ENCODE measurements around the gene C3orf49.

C3orf49 gene

GRCh38 chr3:63819151-63819398 lies at the start of gene C3orf49:
C3orf49 (plus strand) TSS chr3:63819299; CDS start chr3:63819472, 173 bp downstream.
- in situ Hi-C loops (cut with HindIII; ENCODE audit: low sequenced_read_pairs), result loop anchor here (5.0 to 25.0 kb wide), 3 partner anchors 157 to 1157 kb away; partner anchors contain the start of gene SNTN

- in situ Hi-C loops (cut with HindIII; ENCODE audit: low sequenced_read_pairs), result no loop called here
Measured at GRCh38 chr3:63774781-63775180, 44.3 kb upstream of the C3orf49 start.

GRCh38 chr3:63779227-63779626 lies 39.9 kb upstream of the C3orf49 start:
- in situ Hi-C loops (cut with HindIII; ENCODE audit: low sequenced_read_pairs), result no loop called here

- in situ Hi-C loops (cut with HindIII; ENCODE audit: low sequenced_read_pairs), result no loop called here
Measured at GRCh38 chr3:63791974-63792373, 27.1 kb upstream of the C3orf49 start.

- in situ Hi-C loops (cut with HindIII; ENCODE audit: low sequenced_read_pairs), result no loop called here
Measured at GRCh38 chr3:63795438-63795837, 23.7 kb upstream of the C3orf49 start.

GRCh38 chr3:63798544-63798943 lies 20.6 kb upstream of the C3orf49 start:
- in situ Hi-C loops (cut with HindIII; ENCODE audit: low sequenced_read_pairs), result no loop called here

- in situ Hi-C loops (cut with HindIII; ENCODE audit: low sequenced_read_pairs), result no loop called here
Measured at GRCh38 chr3:63798949-63799348, 20.1 kb upstream of the C3orf49 start.

GRCh38 chr3:63800097-63800496 lies 19.0 kb upstream of the C3orf49 start:
- in situ Hi-C loops (cut with HindIII; ENCODE audit: low sequenced_read_pairs), result loop anchor here (25.0 kb wide), 2 partner anchors 138 to 1138 kb away; partner anchors contain the start of gene SNTN

GRCh38 chr3:63803911-63804310 lies 15.2 kb upstream of the C3orf49 start:
- in situ Hi-C loops (cut with HindIII; ENCODE audit: low sequenced_read_pairs), result loop anchor here (25.0 kb wide), 2 partner anchors 142 to 1142 kb away; partner anchors contain the start of gene SNTN

- in situ Hi-C loops (cut with HindIII; ENCODE audit: low sequenced_read_pairs), result loop anchor here (25.0 kb wide), 2 partner anchors 146 to 1146 kb away; partner anchors contain the start of gene SNTN
Measured at GRCh38 chr3:63807961-63808565, 11.0 kb upstream of the C3orf49 start.

GRCh38 chr3:63808633-63809032 lies 10.5 kb upstream of the C3orf49 start:
- in situ Hi-C loops (cut with HindIII; ENCODE audit: low sequenced_read_pairs), result loop anchor here (25.0 kb wide), 2 partner anchors 146 to 1146 kb away; partner anchors contain the start of gene SNTN

- in situ Hi-C loops (cut with HindIII; ENCODE audit: low sequenced_read_pairs), result loop anchor here (25.0 kb wide), 2 partner anchors 147 to 1147 kb away; partner anchors contain the start of gene SNTN
Measured at GRCh38 chr3:63809607-63810006, 9.5 kb upstream of the C3orf49 start.

GRCh38 chr3:63814237-63814636 lies 4.9 kb upstream of the C3orf49 start:
- in situ Hi-C loops (cut with HindIII; ENCODE audit: low sequenced_read_pairs), result loop anchor here (25.0 kb wide), 2 partner anchors 152 to 1152 kb away; partner anchors contain the start of gene SNTN

GRCh38 chr3:63817225-63817624 lies 1.9 kb upstream of the C3orf49 start:
- in situ Hi-C loops (cut with HindIII; ENCODE audit: low sequenced_read_pairs), result loop anchor here (5.0 to 25.0 kb wide), 3 partner anchors 155 to 1155 kb away; partner anchors contain the start of gene SNTN

- in situ Hi-C loops (cut with HindIII; ENCODE audit: low sequenced_read_pairs), result loop anchor here (5.0 to 25.0 kb wide), 3 partner anchors 156 to 1156 kb away; partner anchors contain the start of gene SNTN
Measured at GRCh38 chr3:63818282-63819150, 583 bp upstream of the C3orf49 start.

GRCh38 chr3:63824309-63824708 lies 5.2 kb downstream of the C3orf49 start:
- in situ Hi-C loops (cut with HindIII; ENCODE audit: low sequenced_read_pairs), result loop anchor here (25.0 kb wide), 2 partner anchors 162 to 1162 kb away; partner anchors contain the start of gene SNTN

GRCh38 chr3:63830526-63830925 lies 11.4 kb downstream of the C3orf49 start:
- in situ Hi-C loops (cut with HindIII; ENCODE audit: low sequenced_read_pairs), result no loop called here

- in situ Hi-C loops (cut with HindIII; ENCODE audit: low sequenced_read_pairs), result no loop called here
Measured at GRCh38 chr3:63832395-63832794, 13.3 kb downstream of the C3orf49 start.

GRCh38 chr3:63841704-63842103 lies 22.6 kb downstream of the C3orf49 start:
- in situ Hi-C loops (cut with HindIII; ENCODE audit: low sequenced_read_pairs), result no loop called here

- in situ Hi-C loops (cut with HindIII; ENCODE audit: low sequenced_read_pairs), result no loop called here
Measured at GRCh38 chr3:63842127-63842526, 23.0 kb downstream of the C3orf49 start.

- in situ Hi-C loops (cut with HindIII; ENCODE audit: low sequenced_read_pairs), result no loop called here
Measured at GRCh38 chr3:63845215-63845614, 26.1 kb downstream of the C3orf49 start.
